HL-60 (cell line): ENCODE data around the gene ZMYM2.

Source experiments
- GABPA ChIP-seq: IDR thresholded peaks from 2 replicates; pipeline ENCODE4 v1.6.1; 2012; ENCODE audit warnings: low read depth
- POLR2AphosphoS5 ChIP-seq: IDR thresholded peaks from 2 replicates; pipeline ENCODE4 v1.6.1; 2012; ENCODE audit warnings: low read depth
- TF ChIP-seq, protein P1 (sequence below): IDR thresholded peaks from one replicate; pipeline ENCODE4 v1.5.1; 2011; ENCODE audit warnings: low read length, control low read depth, inconsistent platforms; ENCODE audit not compliant: insufficient read depth
- TF ChIP-seq, protein P2 (sequence below): IDR thresholded peaks from 2 replicates; pipeline ENCODE4 v1.6.1; 2012; ENCODE audit warnings: low read depth; ENCODE audit not compliant: insufficient replicate concordance

DNA sequence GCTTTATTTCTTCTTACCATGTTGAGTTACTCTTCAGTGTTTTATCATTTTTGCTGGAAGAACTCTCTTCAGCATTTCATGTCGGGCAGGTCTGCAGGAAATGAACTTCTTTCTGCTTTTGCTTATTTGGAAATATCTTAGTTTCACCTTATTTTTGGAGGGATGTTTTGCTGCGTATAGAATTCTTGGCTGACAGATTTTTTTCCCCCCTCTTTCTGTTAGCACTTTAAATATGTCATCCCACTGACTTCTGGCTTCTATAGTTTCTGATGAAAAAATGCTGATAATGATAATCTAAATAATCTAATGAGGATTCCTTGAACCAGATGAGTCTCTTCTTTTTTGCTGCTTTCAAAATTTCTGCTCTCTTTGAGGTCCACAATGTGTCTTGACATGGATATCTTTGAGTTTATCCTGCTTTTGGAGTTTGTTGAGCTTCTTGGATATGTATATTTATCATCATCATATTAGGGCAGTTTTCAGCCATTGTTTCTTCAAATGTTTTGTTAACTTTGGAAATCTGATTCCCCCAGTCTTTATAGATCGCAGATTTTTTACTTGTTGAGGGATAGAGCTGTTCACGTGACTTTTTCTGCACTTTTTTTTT lies 20.4 kb downstream of the ZMYM2 start:
- TF ChIP-seq POLR2AphosphoS5 (no peak), GABPA (no peak)
- TF ChIP-seq, protein P1, sequence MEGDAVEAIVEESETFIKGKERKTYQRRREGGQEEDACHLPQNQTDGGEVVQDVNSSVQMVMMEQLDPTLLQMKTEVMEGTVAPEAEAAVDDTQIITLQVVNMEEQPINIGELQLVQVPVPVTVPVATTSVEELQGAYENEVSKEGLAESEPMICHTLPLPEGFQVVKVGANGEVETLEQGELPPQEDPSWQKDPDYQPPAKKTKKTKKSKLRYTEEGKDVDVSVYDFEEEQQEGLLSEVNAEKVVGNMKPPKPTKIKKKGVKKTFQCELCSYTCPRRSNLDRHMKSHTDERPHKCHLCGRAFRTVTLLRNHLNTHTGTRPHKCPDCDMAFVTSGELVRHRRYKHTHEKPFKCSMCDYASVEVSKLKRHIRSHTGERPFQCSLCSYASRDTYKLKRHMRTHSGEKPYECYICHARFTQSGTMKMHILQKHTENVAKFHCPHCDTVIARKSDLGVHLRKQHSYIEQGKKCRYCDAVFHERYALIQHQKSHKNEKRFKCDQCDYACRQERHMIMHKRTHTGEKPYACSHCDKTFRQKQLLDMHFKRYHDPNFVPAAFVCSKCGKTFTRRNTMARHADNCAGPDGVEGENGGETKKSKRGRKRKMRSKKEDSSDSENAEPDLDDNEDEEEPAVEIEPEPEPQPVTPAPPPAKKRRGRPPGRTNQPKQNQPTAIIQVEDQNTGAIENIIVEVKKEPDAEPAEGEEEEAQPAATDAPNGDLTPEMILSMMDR, result no peak
- TF ChIP-seq, protein P2, sequence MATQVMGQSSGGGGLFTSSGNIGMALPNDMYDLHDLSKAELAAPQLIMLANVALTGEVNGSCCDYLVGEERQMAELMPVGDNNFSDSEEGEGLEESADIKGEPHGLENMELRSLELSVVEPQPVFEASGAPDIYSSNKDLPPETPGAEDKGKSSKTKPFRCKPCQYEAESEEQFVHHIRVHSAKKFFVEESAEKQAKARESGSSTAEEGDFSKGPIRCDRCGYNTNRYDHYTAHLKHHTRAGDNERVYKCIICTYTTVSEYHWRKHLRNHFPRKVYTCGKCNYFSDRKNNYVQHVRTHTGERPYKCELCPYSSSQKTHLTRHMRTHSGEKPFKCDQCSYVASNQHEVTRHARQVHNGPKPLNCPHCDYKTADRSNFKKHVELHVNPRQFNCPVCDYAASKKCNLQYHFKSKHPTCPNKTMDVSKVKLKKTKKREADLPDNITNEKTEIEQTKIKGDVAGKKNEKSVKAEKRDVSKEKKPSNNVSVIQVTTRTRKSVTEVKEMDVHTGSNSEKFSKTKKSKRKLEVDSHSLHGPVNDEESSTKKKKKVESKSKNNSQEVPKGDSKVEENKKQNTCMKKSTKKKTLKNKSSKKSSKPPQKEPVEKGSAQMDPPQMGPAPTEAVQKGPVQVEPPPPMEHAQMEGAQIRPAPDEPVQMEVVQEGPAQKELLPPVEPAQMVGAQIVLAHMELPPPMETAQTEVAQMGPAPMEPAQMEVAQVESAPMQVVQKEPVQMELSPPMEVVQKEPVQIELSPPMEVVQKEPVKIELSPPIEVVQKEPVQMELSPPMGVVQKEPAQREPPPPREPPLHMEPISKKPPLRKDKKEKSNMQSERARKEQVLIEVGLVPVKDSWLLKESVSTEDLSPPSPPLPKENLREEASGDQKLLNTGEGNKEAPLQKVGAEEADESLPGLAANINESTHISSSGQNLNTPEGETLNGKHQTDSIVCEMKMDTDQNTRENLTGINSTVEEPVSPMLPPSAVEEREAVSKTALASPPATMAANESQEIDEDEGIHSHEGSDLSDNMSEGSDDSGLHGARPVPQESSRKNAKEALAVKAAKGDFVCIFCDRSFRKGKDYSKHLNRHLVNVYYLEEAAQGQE, result no peak
